Activated T-helper 1 cell treated with Interleukin-2 at 50 U/mL for 16 hours (primary cell): ENCODE results near the gene CLPTM1L.
"Not testable (repeated sequence)": the region's sequence is repeated elsewhere in the genome, so short reads cannot be mapped to it uniquely, and the experiment has no call there.

ENCODE experiments used
- DNase-seq: peaks from one replicate; pipeline ENCODE4 v3.0.0-alpha.2; 2020; ENCODE audit warnings: low read depth

The CLPTM1L gene

GRCh38 chr5:1289559-1289958 lies 55.3 kb downstream of the CLPTM1L start:
- not testable (repeated sequence) for DNase-seq

GRCh38 chr5:1288439-1289335 lies 56.2 kb downstream of the CLPTM1L start:
- DNase-seq: no peak

GRCh38 chr5:1285883-1286291 lies 59.0 kb downstream of the CLPTM1L start:
- DNase-seq: no peak

GRCh38 chr5:1285141-1285540 lies 59.8 kb downstream of the CLPTM1L start:
- no peak for DNase-seq

- DNase-seq: not testable (repeated sequence)
These were observed 60.4 kb downstream of the CLPTM1L start for GRCh38 chr5:1284336-1284970.

GRCh38 chr5:1283729-1284041 lies 61.2 kb downstream of the CLPTM1L start:
- DNase-seq: not testable (repeated sequence)

GRCh38 chr5:1282993-1283728 lies 61.7 kb downstream of the CLPTM1L start:
- not testable (repeated sequence) for DNase-seq

GRCh38 chr5:1282131-1282992 lies 62.5 kb downstream of the CLPTM1L start:
- DNase-seq: no peak

GRCh38 chr5:1281038-1281882 lies 63.6 kb downstream of the CLPTM1L start:
- no peak for DNase-seq

- no peak for DNase-seq
These were observed 64.5 kb downstream of the CLPTM1L start for GRCh38 chr5:1280177-1281037.

GRCh38 chr5:1279443-1280151 lies 65.3 kb downstream of the CLPTM1L start:
- DNase-seq: no peak

- DNase-seq: no peak
These were observed 66.0 kb downstream of the CLPTM1L start for GRCh38 chr5:1278656-1279442.

GRCh38 chr5:1278216-1278615 lies 66.7 kb downstream of the CLPTM1L start:
- no peak for DNase-seq

GRCh38 chr5:1277781-1278180 lies 67.1 kb downstream of the CLPTM1L start:
- no peak for DNase-seq

GRCh38 chr5:1277331-1277730 lies 67.6 kb downstream of the CLPTM1L start:
- no peak for DNase-seq

GRCh38 chr5:1276930-1277329 lies 68.0 kb downstream of the CLPTM1L start:
- no peak for DNase-seq

GRCh38 chr5:1275397-1276391 lies 69.2 kb downstream of the CLPTM1L start:
- DNase-seq: not testable (repeated sequence)
